Cardiac fibroblast (primary cell): ENCODE results near the gene KCNQ1OT1.

Experiments
- DNase-seq, 2 donors: peaks; one replicate each; pipeline versions ENCODE4 v3.0.0 to v3.0.0-alpha.2; 2010; ENCODE audit warnings: low read depth in 2 of 2
- H3K4me3 ChIP-seq, 2 donors: replicated peaks in 1 of 2; 1 replicate in 1 of 2; 2 replicates in 1 of 2; pipeline ENCODE4 v1.5.1; 2011; ENCODE audit warnings: low read depth in 2 of 2, low read length in 2 of 2, mild to moderate bottlenecking in 2 of 2, moderate library complexity in 1 of 2
- CTCF ChIP-seq: IDR thresholded peaks from one replicate; pipeline ENCODE4 v1.5.1; 2011; ENCODE audit warnings: low read depth, mild to moderate bottlenecking, low read length, inconsistent platforms

Gene KCNQ1OT1

DNA sequence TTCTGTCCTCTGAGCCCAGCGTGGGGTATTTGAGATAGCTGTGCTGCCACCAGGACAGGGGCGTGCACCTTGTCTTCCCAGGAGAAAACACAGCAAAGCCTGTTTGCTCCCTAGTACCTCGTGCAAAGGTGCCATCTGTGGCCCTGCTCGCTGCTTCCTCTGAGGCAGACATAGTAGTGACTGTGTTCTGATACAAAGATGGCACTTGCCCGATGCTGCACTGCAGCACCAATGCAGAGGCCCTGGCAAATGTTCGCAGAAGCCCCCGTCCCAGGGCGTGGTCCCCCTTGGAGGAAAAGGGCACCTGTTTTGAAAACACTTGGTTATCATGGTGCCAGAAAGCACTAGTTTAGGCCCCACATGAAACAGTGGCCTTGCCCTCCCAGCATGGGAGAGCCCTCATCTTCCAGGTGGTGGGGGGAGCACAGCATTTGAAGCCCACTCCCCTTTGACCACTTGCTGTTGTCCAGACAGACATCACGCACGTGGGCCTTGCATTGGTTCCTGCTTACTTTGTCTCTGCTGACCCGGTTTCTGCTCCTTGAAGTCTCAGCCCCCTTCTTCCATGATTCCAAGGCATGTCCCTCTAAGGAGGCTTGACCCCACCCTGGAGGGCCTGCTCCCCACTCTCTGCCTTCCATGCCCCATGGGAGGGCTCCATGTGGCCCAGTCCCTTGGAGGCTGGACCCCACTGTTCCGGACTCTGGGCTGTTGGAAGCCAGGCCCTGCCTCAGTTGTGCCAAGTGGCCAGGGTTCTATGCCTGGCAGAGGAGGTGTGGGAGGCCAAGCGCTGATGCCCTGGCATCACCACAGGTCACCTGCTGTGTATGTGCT lies 109.4 kb downstream of the KCNQ1OT1 start:
- DNase-seq = no peak
- H3K4me3 ChIP-seq = no peak overlapping the region
- TF ChIP-seq CTCF = no peak

DNA sequence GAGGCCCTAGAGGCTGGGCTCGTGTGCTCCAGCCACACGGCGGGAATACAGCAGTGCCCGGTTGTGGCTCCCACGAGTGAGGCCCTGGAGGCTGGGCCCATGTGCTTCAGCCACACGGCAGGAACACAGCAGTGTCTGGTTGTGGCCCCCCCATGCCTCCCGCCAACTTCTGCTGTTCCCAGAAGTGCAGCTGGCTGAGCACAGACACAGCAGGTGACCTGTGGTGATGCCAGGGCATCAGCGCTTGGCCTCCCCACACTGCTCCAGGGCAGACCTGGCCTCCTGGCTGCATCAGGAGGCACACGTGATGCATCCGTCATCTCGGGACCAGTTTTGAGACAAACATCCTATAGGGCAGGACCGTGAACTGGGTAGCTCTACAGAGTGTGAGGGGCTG lies 110.3 kb downstream of the KCNQ1OT1 start:
- DNase-seq = no peak
- no peak for TF ChIP-seq CTCF
- no peak overlapping the region for H3K4me3 ChIP-seq

GRCh38 chr11:2588809-2589537 lies 110.8 kb downstream of the KCNQ1OT1 start:
- no peak for DNase-seq
- H3K4me3 ChIP-seq = no peak overlapping the region
- no peak for TF ChIP-seq CTCF

GRCh38 chr11:2587976-2588748 lies 111.6 kb downstream of the KCNQ1OT1 start:
- no peak for DNase-seq
- no peak overlapping the region for H3K4me3 ChIP-seq
- no peak for TF ChIP-seq CTCF

- TF ChIP-seq CTCF = no peak
- no peak overlapping the region for H3K4me3 ChIP-seq
- DNase-seq = no peak
Measured at GRCh38 chr11:2587132-2587930, 112.5 kb downstream of the KCNQ1OT1 start.

GRCh38 chr11:2586793-2587131 lies 113.0 kb downstream of the KCNQ1OT1 start:
- H3K4me3 ChIP-seq = no peak overlapping the region
- TF ChIP-seq CTCF = no peak
- DNase-seq = no peak
